NB4 (cell line): ENCODE data around the gene BCL3.

Experiments
- DNase-seq: peaks from one replicate; pipeline ENCODE4 v3.0.0; 2010; ENCODE audit warnings: low read depth
- H3K4me3 ChIP-seq: one replicate; pipeline ENCODE4 v1.5.1; 2011; ENCODE audit warnings: mild to moderate bottlenecking, low read depth, low read length, moderate library complexity
- CTCF ChIP-seq: IDR thresholded peaks from one replicate; pipeline ENCODE4 v1.5.1; 2012; ENCODE audit warnings: low read depth, low read length
- MAX ChIP-seq: IDR thresholded peaks from 2 replicates; pipeline ENCODE4 v1.6.1; 2011; ENCODE audit warnings: low read depth, low read length
- MYC ChIP-seq: IDR thresholded peaks from 2 replicates; pipeline ENCODE4 v1.6.1; 2011; ENCODE audit warnings: low read depth, low read length
- POLR2A ChIP-seq: IDR thresholded peaks from 2 replicates; pipeline ENCODE4 v1.6.1; 2011; ENCODE audit warnings: mild to moderate bottlenecking; ENCODE audit not compliant: insufficient read length; ENCODE audit errors: extremely low read depth

Gene BCL3

GRCh38 chr19:44785271-44785670, 36.8 kb downstream of the BCL3 start:
- TF ChIP-seq CTCF: no peak
- TF ChIP-seq MYC: no peak
- no peak for TF ChIP-seq MAX
- TF ChIP-seq POLR2A: no peak
- DNase-seq: no peak
- no peak overlapping the region for H3K4me3 ChIP-seq

GRCh38 chr19:44785993-44786392, 37.5 kb downstream of the BCL3 start:
- no peak for DNase-seq
- no peak overlapping the region for H3K4me3 ChIP-seq
- no peak for TF ChIP-seq POLR2A
- no peak for TF ChIP-seq CTCF
- TF ChIP-seq MAX: no peak
- TF ChIP-seq MYC: no peak

GRCh38 chr19:44788971-44789370, 40.5 kb downstream of the BCL3 start:
- TF ChIP-seq MAX: no peak
- TF ChIP-seq MYC: no peak
- no peak for TF ChIP-seq CTCF
- no peak for TF ChIP-seq POLR2A
- DNase-seq: no peak
- H3K4me3 ChIP-seq: no peak overlapping the region

- no peak for DNase-seq
- H3K4me3 ChIP-seq: no peak overlapping the region
- TF ChIP-seq CTCF: no peak
- no peak for TF ChIP-seq MYC
- TF ChIP-seq POLR2A: no peak
- no peak for TF ChIP-seq MAX
Observed at GRCh38 chr19:44789943-44790483, 41.5 kb downstream of the BCL3 start.

- DNase-seq: no peak
- H3K4me3 ChIP-seq: no peak overlapping the region
- TF ChIP-seq CTCF (no peak), POLR2A (no peak), MYC (no peak), MAX (no peak)
Observed at GRCh38 chr19:44792281-44792680, 43.8 kb downstream of the BCL3 start.

GRCh38 chr19:44794610-44795009, 46.1 kb downstream of the BCL3 start:
- no peak for DNase-seq
- no peak overlapping the region for H3K4me3 ChIP-seq
- TF ChIP-seq CTCF: no peak
- no peak for TF ChIP-seq MYC
- no peak for TF ChIP-seq POLR2A
- no peak for TF ChIP-seq MAX
